GM10266 (cell line): ENCODE data around the gene DNPH1.

Experiments
- DNase-seq: peaks from one replicate; pipeline ENCODE4 v3.0.0; 2012; ENCODE audit errors: extremely low spot score
- CTCF ChIP-seq: IDR thresholded peaks from 2 replicates; pipeline ENCODE4 v1.5.1; 2012; ENCODE audit warnings: mild to moderate bottlenecking, low read depth; ENCODE audit not compliant: control insufficient read depth, insufficient read depth; ENCODE audit errors: missing control alignments

Gene DNPH1

GRCh38 chr6:43181621-43181941 is 47.7 kb downstream of the DNPH1 start:
- TF ChIP-seq CTCF, result no peak

GRCh38 chr6:43180985-43181384 is 48.3 kb downstream of the DNPH1 start:
- DNase-seq, result no peak
- TF ChIP-seq CTCF, result no peak

More at GRCh38 chr6:43181621-43181941, 47.7 kb downstream of the DNPH1 start:
- no peak for DNase-seq

- no peak for DNase-seq
- no peak for TF ChIP-seq CTCF
These were observed 49.2 kb downstream of the DNPH1 start for GRCh38 chr6:43180058-43180457.

- DNase-seq, result no peak
- TF ChIP-seq CTCF, result no peak
These were observed 50.1 kb downstream of the DNPH1 start for GRCh38 chr6:43178951-43179830.

GRCh38 chr6:43178150-43178549 is 51.1 kb downstream of the DNPH1 start:
- TF ChIP-seq CTCF, result no peak
- DNase-seq, result no peak

- no peak for TF ChIP-seq CTCF
- DNase-seq, result no peak
These were observed 52.9 kb downstream of the DNPH1 start for GRCh38 chr6:43176423-43176786.

- no peak for DNase-seq
- no peak for TF ChIP-seq CTCF
These were observed 53.4 kb downstream of the DNPH1 start for GRCh38 chr6:43175676-43176422.
